Dermis microvascular lymphatic vessel endothelial cell (primary cell): ENCODE measurements around the gene TOLLIP. TPM values are rescaled to one million over a fixed set of nuclear protein-coding genes. Genes with fewer than 3 reads are reported as not detected.
A peak's percentile ranks its signal among the peaks of the same experiment; 100 is the strongest.
"Not testable (repeated sequence)": the region's sequence is repeated elsewhere in the genome, so short reads cannot be mapped to it uniquely, and the experiment has no call there.

Experiments
- DNase-seq, 2 donors: peaks; one replicate each; pipeline versions ENCODE4 v3.0.0 to v3.0.0-alpha.2; 2010; ENCODE audit warnings: low read depth in 2 of 2
- total RNA-seq: library from RNA; depleted of rRNA; stranded (reverse); fragments of >200 nt; gene quantifications from 2 replicates; pipeline ENCODE4 v1.2.1, GENCODE V29; 2014

TOLLIP gene
- total RNA-seq, 1 donor from 2014 or later = 16.6 TPM

GRCh38 chr11:1283091-1283511 lies 26.3 kb downstream of the TOLLIP start:
- DNase-seq = no peak

GRCh38 chr11:1281974-1282365 lies 27.5 kb downstream of the TOLLIP start:
- DNase-seq = peak in 1 of 2 donors; percentile 20

- DNase-seq = no peak
Measured at GRCh38 chr11:1281326-1281973, 28.0 kb downstream of the TOLLIP start.

- DNase-seq = no peak
Measured at GRCh38 chr11:1280116-1281035, 29.1 kb downstream of the TOLLIP start.

GRCh38 chr11:1279674-1280055 lies 29.8 kb downstream of the TOLLIP start:
- DNase-seq = no peak

- DNase-seq = no peak
Measured at GRCh38 chr11:1278766-1279673, 30.4 kb downstream of the TOLLIP start.

- DNase-seq = no peak
Measured at GRCh38 chr11:1277936-1278512, 31.4 kb downstream of the TOLLIP start.

- DNase-seq = no peak
Measured at GRCh38 chr11:1276866-1277615, 32.4 kb downstream of the TOLLIP start.

- DNase-seq = peak; percentile 47 to 83
Measured at GRCh38 chr11:1276041-1276790, 33.2 kb downstream of the TOLLIP start.

GRCh38 chr11:1275021-1275420 lies 34.4 kb downstream of the TOLLIP start:
- no peak for DNase-seq

GRCh38 chr11:1274501-1274900 lies 34.9 kb downstream of the TOLLIP start:
- DNase-seq = no peak

GRCh38 chr11:1272531-1272930 lies 36.9 kb downstream of the TOLLIP start:
- DNase-seq = no peak

GRCh38 chr11:1271927-1272326 lies 37.5 kb downstream of the TOLLIP start:
- no peak for DNase-seq

- DNase-seq = no peak
Measured at GRCh38 chr11:1271406-1271805, 38.0 kb downstream of the TOLLIP start.

- no peak for DNase-seq
Measured at GRCh38 chr11:1271002-1271401, 38.4 kb downstream of the TOLLIP start.

- DNase-seq = no peak
Measured at GRCh38 chr11:1270476-1270875, 39.0 kb downstream of the TOLLIP start.

GRCh38 chr11:1269957-1270356 lies 39.5 kb downstream of the TOLLIP start:
- DNase-seq = no peak

GRCh38 chr11:1267441-1268100 lies 41.9 kb downstream of the TOLLIP start:
- peak in 1 of 2 donors; percentile 28 for DNase-seq

- not testable (repeated sequence) for DNase-seq
Measured at GRCh38 chr11:1266976-1267375, 42.5 kb downstream of the TOLLIP start.
